Measurements from ENCODE around the gene NPIPB9. TPM values are rescaled to one million over a fixed set of nuclear protein-coding genes. Genes with fewer than 3 reads are reported as not detected.
"Not testable (repeated sequence)": the region's sequence is repeated elsewhere in the genome, so short reads cannot be mapped to it uniquely, and the experiment has no call there.

The NPIPB9 gene
- total and polyA plus RNA-seq, 2 of the 4 experiments (the other 2 are of a cell fraction): 0.15 TPM; not detected in 1

DNA sequence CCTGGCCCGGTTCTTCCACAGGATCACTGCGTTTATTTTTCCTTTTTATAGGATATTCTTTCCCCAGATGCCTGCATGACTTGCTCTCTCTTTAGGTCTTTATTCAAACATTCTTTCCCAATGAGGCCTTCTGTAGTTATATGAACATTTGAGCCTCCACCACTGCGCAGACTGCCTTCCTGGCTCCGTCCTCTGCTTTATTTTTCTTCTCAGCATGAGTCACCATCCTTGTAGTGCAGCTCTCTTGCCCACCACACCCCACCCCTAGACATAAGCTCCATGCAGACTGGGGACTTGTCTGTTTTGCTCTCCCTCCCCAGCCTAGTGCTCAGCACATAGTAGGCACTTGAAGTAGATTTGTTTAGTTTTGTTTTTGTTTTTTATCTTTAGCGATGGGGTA is 20.3 kb upstream of the NPIPB9 start:
- in situ Hi-C loops (cut with MboI; ENCODE audit: low sequenced_read_pairs); BruUV-seq (replicated peaks); H3K4me1 ChIP-seq (ENCODE audit: control insufficient read depth, insufficient read depth, low read length); CTCF ChIA-PET; intact Hi-C loops (cut with micrococcal nuclease); H2BK120ac ChIP-seq (ENCODE audit: low read depth, low read length); H3K56ac ChIP-seq (ENCODE audit: extremely low read depth, insufficient read depth, low read length); H4K20me1 ChIP-seq (ENCODE audit: insufficient read depth, low read length); H3K23ac ChIP-seq (ENCODE audit: low read depth, low read length); H3K9me1 ChIP-seq (ENCODE audit: insufficient read depth, low read length); H4K91ac ChIP-seq (ENCODE audit: insufficient read depth, low read depth, low read length); H2BK15ac ChIP-seq (ENCODE audit: low read depth, low read length); H3K27ac ChIP-seq (ENCODE audit: insufficient read depth, low read length); H2BK20ac ChIP-seq (ENCODE audit: low read depth, low read length); H4K5ac ChIP-seq (ENCODE audit: low read depth, low read length); H3K79me1 ChIP-seq (ENCODE audit: low read depth in 1 of 2, low read length in 2 of 2); DNase-seq; H3K27me3 ChIP-seq (ENCODE audit: control insufficient read depth, insufficient read depth, low read length); H2AK5ac ChIP-seq (ENCODE audit: low read depth, low read length); H2AFZ ChIP-seq (replicated peaks; ENCODE audit: low read length, poor library complexity); H3K9ac ChIP-seq (ENCODE audit: low read depth, low read length); H3K4ac ChIP-seq (ENCODE audit: low read depth, low read length); H3K4me2 ChIP-seq (ENCODE audit: low read depth, low read length); H2BK5ac ChIP-seq (ENCODE audit: low read depth, low read length, poor library complexity, severe bottlenecking); H3K9me3 ChIP-seq (ENCODE audit: control insufficient read depth, insufficient read depth, low read length); H4K8ac ChIP-seq (ENCODE audit: low read depth in 2 of 2, low read length in 2 of 2); H3K4me3 ChIP-seq (ENCODE audit: insufficient read depth, low read depth, low read length); H3K14ac ChIP-seq (replicated peaks; ENCODE audit: low read depth, low read length); H3K36me3 ChIP-seq (ENCODE audit: control insufficient read depth, insufficient read depth, low read length); POLR2A ChIA-PET (ENCODE audit: unreplicated experiment); H3K18ac ChIP-seq (ENCODE audit: low read depth, low read length); H2AK9ac ChIP-seq (replicated peaks; ENCODE audit: low read depth, low read length, poor library complexity); dilution Hi-C loops (cut with HindIII; ENCODE audit: low sequenced_read_pairs, unreplicated experiment): not testable (repeated sequence)
- WGBS, 2 experiments (ENCODE audit: extremely low coverage in 2 of 2, insufficient read length in 1 of 2): no CpG with 5 or more reads among the region's 5 CpGs
- ATAC-seq (ENCODE audit: low read depth): peak; percentile 96

DNA sequence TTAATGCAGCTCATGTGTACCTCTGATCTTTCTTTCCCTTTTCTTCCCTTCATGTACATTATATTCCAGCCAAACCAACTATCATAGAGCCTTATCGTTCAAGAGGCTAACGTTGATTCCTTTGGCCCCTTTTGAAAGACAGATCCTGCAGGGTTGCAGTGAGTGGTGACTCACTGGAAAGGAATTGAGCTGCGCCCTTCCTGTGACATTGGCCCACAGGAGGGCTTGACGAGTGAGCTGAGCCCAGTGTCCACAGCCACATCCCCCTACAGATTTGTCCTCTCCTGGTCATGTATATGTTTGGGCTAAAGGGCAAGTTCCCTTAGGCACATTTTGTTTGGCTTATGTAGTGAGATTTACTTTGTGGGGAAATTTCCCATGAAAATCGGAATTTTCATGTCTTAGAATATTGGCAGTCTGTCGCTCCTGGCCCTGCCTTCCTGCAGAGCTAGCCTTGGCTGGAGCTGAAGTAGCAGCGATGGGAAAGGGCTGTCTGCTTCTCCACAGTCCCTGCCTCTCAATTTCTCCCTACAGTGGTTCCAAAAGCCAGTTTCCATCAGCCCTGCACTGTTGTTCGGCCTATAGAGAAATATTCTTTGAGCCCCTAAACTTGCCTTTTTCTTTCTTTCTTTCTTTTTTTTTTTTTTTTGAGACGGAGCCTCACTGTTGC is 19.0 kb upstream of the NPIPB9 start:
- DNase-seq; H2BK15ac ChIP-seq (ENCODE audit: low read depth, low read length); H2AK5ac ChIP-seq (ENCODE audit: low read depth, low read length); H3K14ac ChIP-seq (replicated peaks; ENCODE audit: low read depth, low read length); H3K27me3 ChIP-seq (ENCODE audit: control insufficient read depth, insufficient read depth, low read length); H3K56ac ChIP-seq (ENCODE audit: extremely low read depth, insufficient read depth, low read length); H3K36me3 ChIP-seq (ENCODE audit: control insufficient read depth, insufficient read depth, low read length); H3K9me1 ChIP-seq (ENCODE audit: insufficient read depth, low read length); H4K8ac ChIP-seq (ENCODE audit: low read depth in 2 of 2, low read length in 2 of 2); H3K27ac ChIP-seq (ENCODE audit: insufficient read depth, low read length); H3K18ac ChIP-seq (ENCODE audit: low read depth, low read length); H3K4me1 ChIP-seq (ENCODE audit: control insufficient read depth, insufficient read depth, low read length); H3K4me2 ChIP-seq (ENCODE audit: low read depth, low read length); H4K20me1 ChIP-seq (ENCODE audit: insufficient read depth, low read length); H3K4ac ChIP-seq (ENCODE audit: low read depth, low read length); in situ Hi-C loops (cut with MboI; ENCODE audit: low sequenced_read_pairs); intact Hi-C loops (cut with micrococcal nuclease); H2BK5ac ChIP-seq (ENCODE audit: low read depth, low read length, poor library complexity, severe bottlenecking); H2BK20ac ChIP-seq (ENCODE audit: low read depth, low read length); H3K9me3 ChIP-seq (ENCODE audit: control insufficient read depth, insufficient read depth, low read length); CTCF ChIA-PET; H4K91ac ChIP-seq (ENCODE audit: insufficient read depth, low read depth, low read length); H2AK9ac ChIP-seq (replicated peaks; ENCODE audit: low read depth, low read length, poor library complexity); H3K4me3 ChIP-seq (ENCODE audit: insufficient read depth, low read depth, low read length); H2BK120ac ChIP-seq (ENCODE audit: low read depth, low read length); POLR2A ChIA-PET (ENCODE audit: unreplicated experiment); H4K5ac ChIP-seq (ENCODE audit: low read depth, low read length); BruUV-seq (replicated peaks); dilution Hi-C loops (cut with HindIII; ENCODE audit: low sequenced_read_pairs, unreplicated experiment); H2AFZ ChIP-seq (replicated peaks; ENCODE audit: low read length, poor library complexity); H3K23ac ChIP-seq (ENCODE audit: low read depth, low read length); H3K9ac ChIP-seq (ENCODE audit: low read depth, low read length); H3K79me1 ChIP-seq (ENCODE audit: low read depth in 1 of 2, low read length in 2 of 2): not testable (repeated sequence)
- no CpG with 5 or more reads among the region's 9 CpGs for WGBS, 2 experiments (ENCODE audit: extremely low coverage in 2 of 2, insufficient read length in 1 of 2)
- peak; percentile 50 for ATAC-seq (ENCODE audit: low read depth)
